Measurements from ENCODE around the gene MYO1E. TPM values are rescaled to one million over a fixed set of nuclear protein-coding genes. Genes with fewer than 3 reads are reported as not detected.

The MYO1E gene
- total and polyA plus RNA-seq, 2 of the 4 experiments (the other 2 are of a cell fraction), result 13.4 to 37.3 TPM

DNA sequence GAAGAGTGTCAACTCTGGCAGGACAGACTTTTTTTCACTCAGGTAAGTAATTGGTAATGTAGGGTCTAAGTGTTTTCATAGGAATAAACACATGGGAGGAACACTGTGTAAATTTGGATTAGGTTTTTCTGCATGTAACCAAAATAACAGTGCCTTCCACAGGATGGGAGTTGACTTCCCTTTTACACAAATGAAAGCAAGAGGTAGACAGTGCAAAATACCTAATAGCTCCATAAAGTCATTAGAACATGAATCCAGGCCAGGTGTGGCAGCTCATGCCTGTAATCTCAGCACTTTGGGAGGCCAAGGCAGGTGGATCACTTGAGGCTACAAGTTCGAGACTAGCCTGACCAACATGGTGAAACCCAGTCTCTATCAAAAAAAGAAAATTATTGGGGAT is 25.5 kb upstream of the MYO1E start:
- no peak overlapping the region for H3K4me3 ChIP-seq (ENCODE audit: insufficient read depth, low read depth, low read length)
- H4K20me1 ChIP-seq (ENCODE audit: insufficient read depth, low read length), result no peaks in the 10 kb centered on the region; the same call in 1 of the 2 replicates
- no peak overlapping the region for H2AFZ ChIP-seq (replicated peaks; ENCODE audit: low read length, poor library complexity)
- no peak overlapping the region for H2BK20ac ChIP-seq (ENCODE audit: low read depth, low read length)
- BruUV-seq (replicated peaks), result no TSS peak
- no peak overlapping the region for H3K18ac ChIP-seq (ENCODE audit: low read depth, low read length)
- peaks cover 18% of the 10 kb centered on the region for H3K27me3 ChIP-seq (ENCODE audit: control insufficient read depth, insufficient read depth, low read length)
- no peak overlapping the region for H4K8ac ChIP-seq (ENCODE audit: low read depth in 2 of 2, low read length in 2 of 2)
- H3K79me1 ChIP-seq (ENCODE audit: low read depth in 1 of 2, low read length in 2 of 2), result no peaks in the 10 kb centered on the region
- no peak overlapping the region for H2BK5ac ChIP-seq (ENCODE audit: low read depth, low read length, poor library complexity, severe bottlenecking)
- H3K4me2 ChIP-seq (ENCODE audit: low read depth, low read length), result no peak overlapping the region
- no peaks in the 10 kb centered on the region for H3K36me3 ChIP-seq (ENCODE audit: control insufficient read depth, insufficient read depth, low read length)
- no peak overlapping the region for H3K4ac ChIP-seq (ENCODE audit: low read depth, low read length)
- H3K23ac ChIP-seq (ENCODE audit: low read depth, low read length), result no peak overlapping the region
- intact Hi-C loops (cut with micrococcal nuclease), result no loop called here
- no peak overlapping the region for H3K27ac ChIP-seq (ENCODE audit: insufficient read depth, low read length)
- no CpG with 5 or more reads among the region's 1 CpG for WGBS, 2 experiments (ENCODE audit: extremely low coverage in 2 of 2, insufficient read length in 1 of 2)
- H2AK5ac ChIP-seq (ENCODE audit: low read depth, low read length), result no peak overlapping the region
- in situ Hi-C loops (cut with MboI; ENCODE audit: low sequenced_read_pairs), result no loop called here
- no peak overlapping the region for H3K56ac ChIP-seq (ENCODE audit: extremely low read depth, insufficient read depth, low read length)
- no peak overlapping the region for H4K91ac ChIP-seq (ENCODE audit: insufficient read depth, low read depth, low read length)
- H2BK120ac ChIP-seq (ENCODE audit: low read depth, low read length), result no peak overlapping the region
- ChIA-PET POLR2A (ENCODE audit: unreplicated experiment) (no interaction called here), CTCF (interaction anchor here (0.7 kb wide), 1 partner anchor 246 kb away, joined by 6 read pairs; no protein-coding TSS in a partner anchor)
- no peaks in the 10 kb centered on the region for H3K9me3 ChIP-seq (ENCODE audit: control insufficient read depth, insufficient read depth, low read length)
- H3K9me1 ChIP-seq (ENCODE audit: insufficient read depth, low read length), result no peaks in the 10 kb centered on the region
- H2AK9ac ChIP-seq (replicated peaks; ENCODE audit: low read depth, low read length, poor library complexity), result no peak overlapping the region
- no peak overlapping the region for H3K14ac ChIP-seq (replicated peaks; ENCODE audit: low read depth, low read length)
- dilution Hi-C loops (cut with HindIII; ENCODE audit: low sequenced_read_pairs, unreplicated experiment), result no loop called here
- no peak overlapping the region for H4K5ac ChIP-seq (ENCODE audit: low read depth, low read length)
- DNase-seq (no peak), ATAC-seq (ENCODE audit: low read depth) (no peak)
- TF ChIP-seq, protein P1, sequence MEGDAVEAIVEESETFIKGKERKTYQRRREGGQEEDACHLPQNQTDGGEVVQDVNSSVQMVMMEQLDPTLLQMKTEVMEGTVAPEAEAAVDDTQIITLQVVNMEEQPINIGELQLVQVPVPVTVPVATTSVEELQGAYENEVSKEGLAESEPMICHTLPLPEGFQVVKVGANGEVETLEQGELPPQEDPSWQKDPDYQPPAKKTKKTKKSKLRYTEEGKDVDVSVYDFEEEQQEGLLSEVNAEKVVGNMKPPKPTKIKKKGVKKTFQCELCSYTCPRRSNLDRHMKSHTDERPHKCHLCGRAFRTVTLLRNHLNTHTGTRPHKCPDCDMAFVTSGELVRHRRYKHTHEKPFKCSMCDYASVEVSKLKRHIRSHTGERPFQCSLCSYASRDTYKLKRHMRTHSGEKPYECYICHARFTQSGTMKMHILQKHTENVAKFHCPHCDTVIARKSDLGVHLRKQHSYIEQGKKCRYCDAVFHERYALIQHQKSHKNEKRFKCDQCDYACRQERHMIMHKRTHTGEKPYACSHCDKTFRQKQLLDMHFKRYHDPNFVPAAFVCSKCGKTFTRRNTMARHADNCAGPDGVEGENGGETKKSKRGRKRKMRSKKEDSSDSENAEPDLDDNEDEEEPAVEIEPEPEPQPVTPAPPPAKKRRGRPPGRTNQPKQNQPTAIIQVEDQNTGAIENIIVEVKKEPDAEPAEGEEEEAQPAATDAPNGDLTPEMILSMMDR (conservative IDR thresholded peaks at IDR 0.05; ENCODE audit: low read depth, low read length), result no peak
- TF ChIP-seq, protein P2, sequence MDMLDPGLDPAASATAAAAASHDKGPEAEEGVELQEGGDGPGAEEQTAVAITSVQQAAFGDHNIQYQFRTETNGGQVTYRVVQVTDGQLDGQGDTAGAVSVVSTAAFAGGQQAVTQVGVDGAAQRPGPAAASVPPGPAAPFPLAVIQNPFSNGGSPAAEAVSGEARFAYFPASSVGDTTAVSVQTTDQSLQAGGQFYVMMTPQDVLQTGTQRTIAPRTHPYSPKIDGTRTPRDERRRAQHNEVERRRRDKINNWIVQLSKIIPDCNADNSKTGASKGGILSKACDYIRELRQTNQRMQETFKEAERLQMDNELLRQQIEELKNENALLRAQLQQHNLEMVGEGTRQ (IDR thresholded peaks at IDR 0.05; ENCODE audit: low read depth, low read length), result no peak
- TF ChIP-seq MAZ (IDR thresholded peaks at IDR 0.05; ENCODE audit: borderline replicate concordance, low read depth, low read length) (no peak), FOS (IDR thresholded peaks at IDR 0.05; ENCODE audit: low read depth, low read length) (no peak), RAD21 (IDR thresholded peaks at IDR 0.05; ENCODE audit: low read length) (no peak), RCOR1 (IDR thresholded peaks at IDR 0.05; ENCODE audit: insufficient replicate concordance, low read length) (no peak), MXI1 (IDR thresholded peaks at IDR 0.05; ENCODE audit: borderline replicate concordance, low read depth, low read length) (no peak), CEBPB (IDR thresholded peaks at IDR 0.05; ENCODE audit: low read depth, low read length) (no peak), CHD1 (IDR thresholded peaks at IDR 0.05; ENCODE audit: low read depth, low read length) (no peak), RFX5 (IDR thresholded peaks at IDR 0.05; ENCODE audit: low read depth, low read length) (no peak), POLR2A (IDR thresholded peaks at IDR 0.05; ENCODE audit: low read depth, low read length) (no peak), NFE2L2 (IDR thresholded peaks at IDR 0.05; ENCODE audit: low read depth, low read length) (no peak), SMC3 (IDR thresholded peaks at IDR 0.05; ENCODE audit: low read depth, low read length) (no peak), MAFK (IDR thresholded peaks at IDR 0.05; ENCODE audit: low read depth, low read length) (no peak), BHLHE40 (IDR thresholded peaks at IDR 0.05; ENCODE audit: low read depth, low read length) (no peak)
- TF ChIP-seq, protein P3, sequence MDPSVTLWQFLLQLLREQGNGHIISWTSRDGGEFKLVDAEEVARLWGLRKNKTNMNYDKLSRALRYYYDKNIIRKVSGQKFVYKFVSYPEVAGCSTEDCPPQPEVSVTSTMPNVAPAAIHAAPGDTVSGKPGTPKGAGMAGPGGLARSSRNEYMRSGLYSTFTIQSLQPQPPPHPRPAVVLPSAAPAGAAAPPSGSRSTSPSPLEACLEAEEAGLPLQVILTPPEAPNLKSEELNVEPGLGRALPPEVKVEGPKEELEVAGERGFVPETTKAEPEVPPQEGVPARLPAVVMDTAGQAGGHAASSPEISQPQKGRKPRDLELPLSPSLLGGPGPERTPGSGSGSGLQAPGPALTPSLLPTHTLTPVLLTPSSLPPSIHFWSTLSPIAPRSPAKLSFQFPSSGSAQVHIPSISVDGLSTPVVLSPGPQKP (IDR thresholded peaks at IDR 0.05; ENCODE audit: borderline replicate concordance, low read depth, low read length), result no peak
- H2BK15ac ChIP-seq (ENCODE audit: low read depth, low read length), result no peak overlapping the region
- no peaks in the 10 kb centered on the region for H3K4me1 ChIP-seq (ENCODE audit: control insufficient read depth, insufficient read depth, low read length)
- no peak overlapping the region for H3K9ac ChIP-seq (ENCODE audit: low read depth, low read length)

Measured in IMR-90 (cell line).